GM12878 (cell line): Measurements from ENCODE around the gene AFG1L.

ENCODE experiments used
- CTCF ChIP-seq, 3 experiments: IDR thresholded peaks in 2 of 3; conservative IDR thresholded peaks in 1 of 3; 2 replicates each; pipeline ENCODE4 v1.5.1; 2011; ENCODE audit warnings: low read depth in 3 of 3, low read length in 3 of 3, mild to moderate bottlenecking in 3 of 3, control low read depth in 2 of 3, moderate library complexity in 2 of 3, inconsistent platforms in 1 of 3, mixed read lengths in 1 of 3; ENCODE audit not compliant: control insufficient read depth in 2 of 3, insufficient read depth in 1 of 3; ENCODE audit errors: extremely low read depth in 1 of 3
- ESRRA ChIP-seq: IDR thresholded peaks from 2 replicates; pipeline ENCODE4 v1.6.1; 2012; ENCODE audit warnings: mild to moderate bottlenecking, low read length, improper control_type of control experiment
- FOXK2 ChIP-seq: fragments of 450-650 bp; IDR thresholded peaks from 2 replicates; pipeline ENCODE4 v1.6.1; 2017; ENCODE audit warnings: mild to moderate bottlenecking, moderate library complexity
- HDGF ChIP-seq: fragments of 450-650 bp; IDR thresholded peaks from 2 replicates; pipeline ENCODE4 v1.6.1; 2016; ENCODE audit warnings: antibody characterized with exemption
- JUND ChIP-seq: IDR thresholded peaks from 2 replicates; pipeline ENCODE4 v1.6.1; 2012; ENCODE audit warnings: low read depth, mild to moderate bottlenecking, low read length, improper control_type of control experiment, moderate library complexity
- NFYB ChIP-seq: IDR thresholded peaks from 2 replicates; pipeline ENCODE4 v1.6.1; 2011; ENCODE audit warnings: low read depth, mild to moderate bottlenecking, low read length, improper control_type of control experiment, moderate library complexity; ENCODE audit not compliant: insufficient read depth
- PKNOX1 ChIP-seq: fragments of 450-650 bp; IDR thresholded peaks from 2 replicates; pipeline ENCODE4 v1.6.1; 2016; ENCODE audit warnings: mild to moderate bottlenecking
- POLR2A ChIP-seq: IDR thresholded peaks from 2 replicates; pipeline ENCODE4 v1.6.1; 2011; ENCODE audit warnings: low read depth, mild to moderate bottlenecking, low read length
- SPI1 ChIP-seq: IDR thresholded peaks from 2 replicates; pipeline ENCODE4 v1.6.1; 2011; ENCODE audit warnings: low read depth, mild to moderate bottlenecking, low read length, moderate library complexity, borderline replicate concordance; ENCODE audit not compliant: insufficient read depth
- SUPT20H ChIP-seq: IDR thresholded peaks from 2 replicates; pipeline ENCODE4 v1.6.1; 2011; ENCODE audit warnings: low read depth, mild to moderate bottlenecking, low read length, moderate library complexity, borderline replicate concordance; ENCODE audit not compliant: control insufficient read depth
- ZNF24 ChIP-seq: fragments of 450-650 bp; IDR thresholded peaks from 2 replicates; pipeline ENCODE4 v1.6.1; 2017; ENCODE audit warnings: antibody characterized with exemption, mild to moderate bottlenecking

GRCh38 chr6:108436771-108437170 lies 141.9 kb downstream of the AFG1L start:
- no peak for TF ChIP-seq CTCF (IDR thresholded peaks at IDR 0.05 in 2 of 3, conservative IDR thresholded peaks at IDR 0.05 in 1 of 3; ENCODE audit: control insufficient read depth in 2 of 3, extremely low read depth in 1 of 3, insufficient read depth in 1 of 3, low read depth in 3 of 3, low read length in 3 of 3)
- TF ChIP-seq POLR2A, result no peak
- no peak for TF ChIP-seq ESRRA
- no peak for TF ChIP-seq HDGF
- no peak for TF ChIP-seq FOXK2
- TF ChIP-seq ZNF24, result no peak
- TF ChIP-seq NFYB, result no peak
- no peak for TF ChIP-seq PKNOX1
- TF ChIP-seq SPI1, result no peak
- TF ChIP-seq SUPT20H, result no peak
- no peak for TF ChIP-seq JUND
